Lower lobe of right lung (tissue), 2 donors: ENCODE data around the gene PLCL2. TPM values are rescaled to one million over a fixed set of nuclear protein-coding genes. Genes with fewer than 3 reads are reported as not detected.

Source experiments
- ATAC-seq, 2 donors: fragments of 200-7000 bp; cut with Tn5 transposase; one replicate each; pipeline ENCODE4 v1.9.1; 2020 to 2022; ENCODE audit warnings: mild to moderate bottlenecking in 2 of 2, moderate library complexity in 2 of 2
- DNase-seq: peaks from one replicate; pipeline ENCODE4 v3.0.0-alpha.2; 2020
- H3K27ac ChIP-seq: fragments of 200-600 bp; one replicate; pipeline ENCODE4 v1.8.0; 2022
- H3K27me3 ChIP-seq: fragments of 200-600 bp; one replicate; pipeline ENCODE4 v1.8.0; 2022; ENCODE audit warnings: low read depth
- H3K36me3 ChIP-seq: fragments of 200-600 bp; one replicate; pipeline ENCODE4 v1.8.0; 2022; ENCODE audit warnings: mild to moderate bottlenecking
- H3K4me1 ChIP-seq: fragments of 200-600 bp; one replicate; pipeline ENCODE4 v1.8.0; 2022
- H3K4me3 ChIP-seq: fragments of 200-600 bp; one replicate; pipeline ENCODE4 v1.8.0; 2022; ENCODE audit warnings: mild to moderate bottlenecking
- H3K9me3 ChIP-seq: fragments of 200-600 bp; one replicate; pipeline ENCODE4 v1.8.0; 2022
- intact Hi-C: fragments of 100-400 bp; cut with DNase I; formaldehyde crosslinking; loops from one replicate; pipeline ENCODE4 v1.11.0; 2022
- total RNA-seq: library from RNA; stranded (reverse); fragmentation: NEBNext Ultra II Directional; extraction: Animal tissue kit (Norgen Biotek cat#: 25700); gene quantifications from one replicate; pipeline ENCODE4 v1.2.1, GENCODE V29; 2021
- TF ChIP-seq, protein P1 (sequence below): fragments of 200-600 bp; IDR thresholded peaks from one replicate; pipeline ENCODE4 v1.8.0; 2022; ENCODE audit warnings: antibody characterized with exemption, mild to moderate bottlenecking
- donor health status: DM: no; HTN: yes; CAD: no; lungs with severe emphysema.

Gene PLCL2
- total RNA-seq, 1 donor from 2014 or later = 12.1 TPM

GRCh38 chr3:16904423-16905417, 20.0 kb downstream of the PLCL2 start:
- Histone ChIP-seq H3K27ac (no peak overlapping the region), H3K9me3 (no peaks in the 10 kb centered on the region), H3K27me3 (no peaks in the 10 kb centered on the region), H3K4me1 (peaks cover 32% of the 10 kb centered on the region), H3K4me3 (no peak overlapping the region), H3K36me3 (no peaks in the 10 kb centered on the region)
- TF ChIP-seq, protein P1, sequence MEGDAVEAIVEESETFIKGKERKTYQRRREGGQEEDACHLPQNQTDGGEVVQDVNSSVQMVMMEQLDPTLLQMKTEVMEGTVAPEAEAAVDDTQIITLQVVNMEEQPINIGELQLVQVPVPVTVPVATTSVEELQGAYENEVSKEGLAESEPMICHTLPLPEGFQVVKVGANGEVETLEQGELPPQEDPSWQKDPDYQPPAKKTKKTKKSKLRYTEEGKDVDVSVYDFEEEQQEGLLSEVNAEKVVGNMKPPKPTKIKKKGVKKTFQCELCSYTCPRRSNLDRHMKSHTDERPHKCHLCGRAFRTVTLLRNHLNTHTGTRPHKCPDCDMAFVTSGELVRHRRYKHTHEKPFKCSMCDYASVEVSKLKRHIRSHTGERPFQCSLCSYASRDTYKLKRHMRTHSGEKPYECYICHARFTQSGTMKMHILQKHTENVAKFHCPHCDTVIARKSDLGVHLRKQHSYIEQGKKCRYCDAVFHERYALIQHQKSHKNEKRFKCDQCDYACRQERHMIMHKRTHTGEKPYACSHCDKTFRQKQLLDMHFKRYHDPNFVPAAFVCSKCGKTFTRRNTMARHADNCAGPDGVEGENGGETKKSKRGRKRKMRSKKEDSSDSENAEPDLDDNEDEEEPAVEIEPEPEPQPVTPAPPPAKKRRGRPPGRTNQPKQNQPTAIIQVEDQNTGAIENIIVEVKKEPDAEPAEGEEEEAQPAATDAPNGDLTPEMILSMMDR = no peak
- intact Hi-C loops = no loop called here
- ATAC-seq (no peak), DNase-seq (no peak)

- Histone ChIP-seq H3K9me3 (no peaks in the 10 kb centered on the region), H3K4me3 (no peak overlapping the region), H3K27me3 (no peaks in the 10 kb centered on the region), H3K27ac (no peak overlapping the region), H3K36me3 (no peaks in the 10 kb centered on the region), H3K4me1 (peaks cover 32% of the 10 kb centered on the region)
- intact Hi-C loops = no loop called here
- TF ChIP-seq, protein P1 = no peak
- no peak for DNase-seq
- ATAC-seq = no peak
Measured at GRCh38 chr3:16905704-16906103, 20.9 kb downstream of the PLCL2 start.

GRCh38 chr3:16906682-16907081, 21.9 kb downstream of the PLCL2 start:
- Histone ChIP-seq H3K36me3 (no peaks in the 10 kb centered on the region), H3K9me3 (no peaks in the 10 kb centered on the region), H3K27me3 (no peaks in the 10 kb centered on the region), H3K27ac (no peak overlapping the region), H3K4me3 (no peak overlapping the region), H3K4me1 (peaks cover 32% of the 10 kb centered on the region)
- ATAC-seq (peak in 1 of 2 donors; percentile 69), DNase-seq (no peak)
- TF ChIP-seq, protein P1 = no peak
- intact Hi-C loops = no loop called here

DNA sequence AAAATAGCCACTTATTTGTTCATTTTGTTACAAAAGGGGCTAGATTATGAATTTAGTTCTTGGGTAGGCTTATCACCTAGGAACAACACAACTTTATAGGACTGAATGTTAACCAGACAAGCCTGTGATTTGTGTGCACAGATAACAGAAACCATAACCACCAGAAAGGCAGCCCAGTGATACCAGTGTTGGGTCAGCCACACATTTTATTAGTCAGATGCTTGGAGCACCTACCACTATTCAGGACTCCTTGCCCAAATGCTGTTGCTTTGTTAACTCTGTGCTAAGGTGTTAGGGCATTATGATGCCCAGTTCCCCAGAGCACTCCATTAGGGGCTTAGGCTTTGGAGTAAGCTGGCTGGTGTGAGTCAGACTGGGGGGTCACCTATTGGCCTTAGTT, 22.5 kb downstream of the PLCL2 start:
- no peaks in the 10 kb centered on the region for H3K9me3 ChIP-seq
- intact Hi-C loops = no loop called here
- TF ChIP-seq, protein P1 = no peak
- no peak for DNase-seq
- peak in 1 of 2 donors; percentile 11 for ATAC-seq
- no peak overlapping the region for H3K4me3 ChIP-seq
- no peaks in the 10 kb centered on the region for H3K27me3 ChIP-seq
- no peaks in the 10 kb centered on the region for H3K36me3 ChIP-seq
- no peak overlapping the region for H3K27ac ChIP-seq
- H3K4me1 ChIP-seq = peaks cover 32% of the 10 kb centered on the region

DNA sequence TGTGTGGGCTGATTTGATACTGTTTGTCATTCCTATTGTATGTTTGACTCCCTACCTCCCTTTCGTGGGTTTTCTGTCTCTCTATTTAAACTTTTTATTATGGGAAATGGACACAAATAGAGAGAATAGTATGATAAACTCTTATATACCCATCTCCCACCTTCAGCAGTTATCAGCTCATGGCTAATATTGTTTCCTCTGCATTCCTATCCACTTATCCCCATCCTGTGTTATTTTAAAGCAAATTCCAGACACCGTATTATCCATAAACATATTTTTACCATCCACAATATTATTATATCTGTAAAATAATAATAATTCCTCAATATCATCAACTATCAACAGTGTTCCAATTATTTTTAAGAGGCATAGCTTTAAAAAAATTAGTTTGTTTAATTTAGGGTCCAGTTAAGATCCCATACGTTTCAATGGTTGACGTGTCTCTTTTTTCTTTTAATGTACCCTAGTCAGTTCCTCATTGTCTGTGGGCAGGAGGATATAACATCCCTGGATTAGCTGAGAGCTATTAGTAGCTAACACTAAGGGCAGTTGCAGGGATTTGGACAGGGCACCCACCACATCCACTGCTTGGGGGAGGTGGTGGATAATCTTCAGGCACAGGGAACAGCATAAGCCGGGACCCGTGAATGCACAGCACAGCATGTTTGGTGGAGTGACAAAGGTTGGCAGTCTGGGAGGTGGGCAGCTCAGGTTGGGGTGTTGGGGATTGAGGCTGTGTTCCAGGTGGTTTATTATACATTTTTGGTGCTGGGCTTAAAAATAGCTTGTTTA, 23.5 kb downstream of the PLCL2 start:
- Histone ChIP-seq H3K4me3 (no peak overlapping the region), H3K4me1 (peaks cover 32% of the 10 kb centered on the region), H3K27me3 (no peaks in the 10 kb centered on the region), H3K9me3 (no peaks in the 10 kb centered on the region), H3K36me3 (no peaks in the 10 kb centered on the region), H3K27ac (no peak overlapping the region)
- intact Hi-C loops = no loop called here
- TF ChIP-seq, protein P1 = no peak
- no peak for DNase-seq
- ATAC-seq = no peak
